CD4-positive, alpha-beta T cell treated with Interleukin-17A for 4 hours (primary cell): ENCODE data around the gene RPL38.

ENCODE experiments used
- DNase-seq: peaks from one replicate; pipeline ENCODE4 v3.0.0-alpha.2; 2020; ENCODE audit warnings: mixed read lengths

The RPL38 gene

DNA sequence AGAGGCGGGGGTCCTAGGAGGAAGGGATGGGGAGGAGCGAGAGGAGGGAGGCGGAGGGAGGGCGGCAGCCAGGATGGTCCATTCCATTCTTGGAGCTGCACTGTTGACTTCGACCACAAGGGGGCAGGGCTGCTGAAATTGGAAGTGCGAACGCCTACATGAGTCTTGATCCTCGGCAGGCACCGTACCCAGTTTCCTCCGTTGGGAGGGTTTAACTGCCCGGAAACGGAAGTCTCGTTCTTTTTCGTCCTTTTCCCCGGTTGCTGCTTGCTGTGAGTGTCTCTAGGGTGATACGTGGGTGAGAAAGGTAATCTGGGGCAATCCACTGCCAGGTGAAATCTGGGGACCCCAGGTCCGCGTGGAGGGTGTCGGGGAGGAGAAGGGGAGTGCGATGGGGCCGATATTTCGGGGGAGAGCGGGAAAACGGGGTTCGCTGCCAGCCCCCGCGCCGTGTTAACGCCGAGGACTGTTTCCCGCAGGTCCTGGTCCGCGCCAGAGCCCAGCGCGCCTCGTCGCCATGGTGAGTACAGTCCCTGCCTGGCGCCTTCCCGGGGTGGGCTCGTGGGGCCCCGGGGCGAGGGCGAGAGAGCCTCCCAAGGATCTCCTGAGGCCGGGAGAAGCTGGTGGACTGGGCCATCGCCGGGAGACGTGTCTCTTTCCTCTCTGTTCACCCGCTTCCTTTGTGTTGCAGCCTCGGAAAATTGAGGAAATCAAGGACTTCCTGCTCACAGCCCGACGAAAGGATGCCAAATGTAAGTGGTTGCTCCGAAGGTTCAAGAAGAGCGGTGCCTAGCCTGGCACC lies at the start of gene RPL38:
RPL38 (plus strand) TSS at position 240 of the 802 bp plus-strand sequence; CDS start at position 518, 278 bp downstream.
- DNase-seq: peak; percentile 96

DNA sequence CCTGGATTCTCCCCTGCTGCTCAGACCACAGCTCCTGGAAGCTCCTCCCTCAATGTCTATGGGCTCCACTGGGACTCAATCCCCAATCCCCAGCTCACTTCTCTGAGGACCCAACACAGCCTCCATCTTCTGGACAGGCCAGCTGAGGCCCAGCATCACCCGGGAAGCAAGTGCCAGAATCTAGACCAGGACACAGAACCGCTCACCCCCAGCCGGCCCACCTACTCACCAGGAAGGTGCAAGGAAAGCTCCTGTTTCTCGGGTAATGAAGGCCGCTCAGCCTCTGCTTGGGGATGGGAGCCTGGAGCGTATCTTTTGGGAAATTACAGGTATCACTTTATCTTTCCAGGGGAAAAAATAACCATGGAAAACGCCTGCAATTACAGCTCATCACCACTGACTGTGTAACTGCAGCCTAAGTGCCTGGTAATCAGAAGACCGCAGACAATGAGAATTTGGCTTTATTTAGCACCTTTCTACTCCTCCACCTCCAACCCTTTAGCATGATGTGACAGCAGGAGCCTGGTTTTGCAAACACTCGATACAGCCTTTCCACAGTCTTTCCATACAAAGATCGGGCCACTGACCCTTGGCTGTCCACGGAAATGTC lies 49.6 kb upstream of the RPL38 start:
- no peak for DNase-seq

DNA sequence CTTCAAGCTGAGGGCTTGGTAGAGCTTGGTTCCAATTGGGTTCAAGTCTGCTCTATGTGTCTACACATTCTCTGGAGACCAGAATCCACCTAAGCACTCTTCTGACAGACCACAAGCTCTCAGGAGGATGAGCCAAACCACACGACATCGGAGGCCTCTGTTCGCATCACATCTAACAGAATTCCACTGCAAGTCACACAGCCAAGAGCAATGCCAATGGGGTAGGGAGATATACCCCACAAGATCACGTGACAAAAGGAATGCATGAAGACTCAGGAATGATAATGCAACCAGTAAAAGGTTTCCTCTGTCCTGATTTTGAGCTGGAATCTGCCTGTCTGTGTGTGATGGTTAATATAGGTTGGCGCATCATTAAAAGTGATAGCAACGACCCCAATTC lies 46.6 kb upstream of the RPL38 start:
- DNase-seq: no peak

DNA sequence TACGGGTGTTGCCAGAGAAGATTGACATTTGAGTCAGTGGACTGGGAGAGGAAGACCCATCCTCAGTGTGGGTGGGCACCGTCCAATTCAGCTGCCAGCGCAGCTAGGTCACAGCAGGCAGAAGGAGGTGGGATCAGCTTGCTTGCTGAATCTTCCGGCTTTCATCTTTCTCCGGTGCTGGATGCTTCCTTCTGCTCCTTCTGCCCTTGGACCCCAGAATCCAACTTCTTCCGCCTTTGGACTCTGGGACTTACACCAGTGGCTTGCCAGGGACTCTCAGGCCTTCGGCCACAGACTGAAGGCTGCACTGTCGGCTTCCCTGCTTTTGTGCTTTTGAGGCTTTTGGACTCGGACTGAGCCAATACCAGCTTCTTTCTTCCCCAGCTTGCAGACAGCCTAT lies 46.1 kb upstream of the RPL38 start:
- DNase-seq: no peak

DNA sequence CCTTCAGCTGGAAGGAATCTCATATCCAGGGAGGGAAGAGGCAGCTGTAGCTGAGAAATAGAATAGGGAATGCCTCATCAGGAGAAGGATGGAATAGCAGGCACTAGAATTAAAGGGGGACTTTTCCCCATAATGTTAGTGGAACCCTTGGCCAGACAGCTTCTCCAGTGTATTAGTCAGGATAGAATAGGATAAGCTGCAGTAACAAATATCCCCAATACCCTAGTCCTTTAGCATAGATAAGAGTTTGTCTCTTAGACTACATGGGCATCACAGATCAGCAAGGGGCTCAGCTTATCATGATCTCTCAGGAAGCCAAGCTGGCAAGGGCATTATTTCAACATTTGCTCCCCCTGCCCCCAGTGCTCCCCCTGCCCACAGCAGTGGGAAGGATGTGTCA lies 44.7 kb upstream of the RPL38 start:
- no peak for DNase-seq

DNA sequence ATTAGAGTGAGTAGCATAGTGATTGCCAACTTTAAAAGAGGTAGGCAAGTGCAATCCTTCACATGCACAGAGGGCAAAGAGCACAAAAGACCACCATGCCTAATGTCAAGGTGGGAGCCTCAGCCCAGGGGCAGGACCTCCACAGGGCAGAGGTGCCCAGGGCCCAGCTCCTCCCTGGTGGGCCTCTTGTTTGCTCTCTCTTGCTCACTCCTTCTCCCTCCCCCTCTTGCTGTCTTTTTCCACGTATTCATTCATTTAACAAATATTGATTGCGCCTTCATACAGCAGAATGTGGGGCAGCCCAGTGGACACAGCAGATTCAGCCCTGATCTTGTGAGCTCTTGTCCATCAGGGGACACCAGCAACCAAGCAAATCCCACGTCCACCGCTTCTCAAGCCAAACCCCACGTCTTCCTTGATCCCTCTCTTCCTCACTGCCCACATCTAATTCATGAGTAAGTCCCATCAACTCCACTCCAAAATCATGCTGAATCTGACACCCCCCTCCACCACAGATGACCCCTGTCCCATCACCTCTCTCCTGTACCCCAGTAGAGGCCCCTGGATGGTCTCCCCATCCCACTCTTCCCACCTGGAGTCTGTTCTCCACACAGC lies 44.1 kb upstream of the RPL38 start:
- no peak for DNase-seq

DNA sequence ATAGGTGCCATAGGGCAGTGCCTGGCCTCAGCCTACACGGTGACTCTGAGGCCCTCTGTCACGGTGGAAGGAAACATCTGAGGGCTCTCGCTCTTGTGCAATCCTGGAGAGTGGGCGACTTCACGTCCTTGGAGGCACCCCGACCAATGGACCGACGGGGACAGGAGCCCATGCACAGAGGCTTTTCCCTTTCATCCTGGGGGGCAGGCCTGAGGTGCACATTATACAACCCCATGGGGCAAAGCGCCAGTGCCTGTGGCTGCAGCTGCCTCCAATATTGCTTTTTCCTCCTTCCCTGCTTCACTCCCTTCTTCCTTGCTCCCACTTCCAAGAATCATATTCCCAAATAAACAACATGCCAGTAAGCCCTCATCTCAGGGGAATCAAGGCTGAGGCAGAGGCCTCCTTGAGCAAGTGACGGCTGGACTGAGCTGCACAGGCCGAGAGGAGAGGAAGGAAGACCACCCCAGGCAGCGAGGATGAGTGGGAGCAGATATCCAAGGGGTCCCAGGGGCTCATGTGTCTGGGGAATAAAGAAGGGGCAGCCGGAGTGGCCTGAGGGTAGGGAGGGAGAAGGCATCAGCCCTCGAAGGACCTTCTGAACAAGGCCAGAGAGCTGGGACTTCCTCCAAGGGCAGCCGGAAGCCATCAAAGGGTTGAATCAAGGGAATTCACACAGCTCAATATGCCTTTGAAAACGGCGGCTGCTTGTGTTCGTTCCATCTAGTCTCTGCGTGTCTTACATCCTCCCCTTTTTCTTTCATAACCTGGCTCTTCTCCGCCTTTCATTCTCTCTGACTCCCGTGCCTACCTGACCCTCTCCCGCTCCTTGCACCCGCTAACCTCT lies 42.6 kb upstream of the RPL38 start:
- no peak for DNase-seq

DNA sequence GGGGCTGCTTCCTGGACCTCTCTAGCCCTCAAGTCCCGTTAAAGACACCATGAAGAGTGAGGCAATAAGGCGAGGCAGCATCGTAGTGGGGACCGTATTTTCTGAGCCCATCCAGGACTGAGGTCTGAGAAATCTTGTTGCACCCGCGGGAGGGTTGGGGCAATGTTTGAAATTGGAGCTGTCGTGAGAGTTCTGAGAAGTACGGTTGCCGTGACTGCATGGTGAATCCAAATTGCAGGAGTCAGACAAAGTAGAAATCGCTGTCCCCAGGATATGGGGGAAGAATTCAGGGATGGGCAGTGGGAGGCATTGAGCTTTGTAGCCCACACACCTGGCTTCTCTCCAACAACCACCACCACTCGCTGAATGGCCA lies 42.0 kb upstream of the RPL38 start:
- no peak for DNase-seq

DNA sequence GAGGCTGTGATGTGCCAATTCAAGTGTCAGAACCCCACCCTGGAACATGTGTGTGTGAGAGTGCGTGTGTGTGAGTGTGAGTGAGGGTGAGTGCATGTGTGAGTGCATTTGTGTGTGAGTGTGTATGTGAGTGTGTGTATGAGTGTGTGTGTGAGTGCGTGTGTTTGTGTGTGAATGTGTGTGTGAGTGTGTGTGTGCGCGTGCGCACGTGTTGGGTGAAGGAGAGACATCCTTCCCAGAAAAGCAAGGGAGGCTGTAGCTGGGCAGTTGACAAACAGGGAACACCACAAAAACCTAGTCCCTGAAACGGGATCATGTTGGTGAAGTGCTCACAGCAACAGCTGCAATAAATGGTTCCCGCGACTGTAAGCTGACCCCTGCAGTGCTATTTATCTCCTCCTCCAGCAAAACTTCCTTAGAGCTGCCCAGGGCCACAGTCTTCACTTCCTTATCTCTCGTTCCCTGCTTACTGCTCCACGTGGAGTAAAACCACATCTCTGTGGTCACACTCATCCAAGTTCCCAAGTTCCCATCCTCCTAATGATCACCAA lies 40.1 kb upstream of the RPL38 start:
- no peak for DNase-seq

DNA sequence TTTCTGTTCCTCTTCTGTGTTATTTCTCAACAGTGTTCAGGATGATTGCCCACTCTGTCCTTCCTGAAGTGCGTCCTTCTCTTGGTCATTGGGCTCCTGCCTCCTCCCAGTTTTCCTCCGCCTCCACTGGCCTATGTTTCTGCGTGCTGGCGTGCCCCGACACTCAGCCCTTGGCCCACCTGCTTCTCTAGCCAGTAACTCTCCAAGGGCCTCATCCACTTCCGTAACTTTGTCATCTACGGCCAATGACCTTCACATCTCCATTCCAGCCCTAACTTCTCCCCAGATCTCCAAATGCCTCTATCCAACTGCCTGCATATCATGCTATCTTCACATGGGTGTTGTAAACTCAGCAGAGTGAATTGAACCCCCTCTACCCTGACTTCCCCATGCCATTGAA lies 39.6 kb upstream of the RPL38 start:
- DNase-seq: no peak

DNA sequence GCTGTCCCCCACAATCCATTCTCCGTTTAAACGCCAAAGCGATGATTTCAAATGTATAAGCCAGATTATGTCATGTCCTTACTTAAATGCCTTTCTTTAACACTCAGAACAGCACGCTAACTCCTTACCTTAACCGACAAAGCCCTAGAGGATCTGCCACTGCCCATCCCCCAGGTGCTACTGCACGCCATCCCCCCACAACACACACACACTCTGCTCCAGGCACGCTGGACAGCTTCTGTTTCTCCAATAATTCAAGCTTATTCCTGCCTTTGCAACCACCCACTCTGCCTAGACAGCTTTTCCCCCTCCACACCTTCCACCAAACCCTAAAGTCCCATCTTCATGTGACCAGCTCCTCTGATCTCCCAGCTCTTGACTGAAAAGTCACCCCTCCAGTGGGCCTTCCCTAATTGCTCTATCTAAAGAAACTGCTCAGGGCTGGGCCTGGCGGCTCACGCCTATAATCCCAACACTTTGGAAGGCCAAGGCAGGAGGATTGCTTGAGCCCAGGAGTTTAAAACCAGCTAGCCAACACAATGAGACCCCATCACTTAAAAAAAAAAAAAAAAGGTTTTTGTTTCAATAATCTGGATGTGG lies 38.9 kb upstream of the RPL38 start:
- DNase-seq: no peak

DNA sequence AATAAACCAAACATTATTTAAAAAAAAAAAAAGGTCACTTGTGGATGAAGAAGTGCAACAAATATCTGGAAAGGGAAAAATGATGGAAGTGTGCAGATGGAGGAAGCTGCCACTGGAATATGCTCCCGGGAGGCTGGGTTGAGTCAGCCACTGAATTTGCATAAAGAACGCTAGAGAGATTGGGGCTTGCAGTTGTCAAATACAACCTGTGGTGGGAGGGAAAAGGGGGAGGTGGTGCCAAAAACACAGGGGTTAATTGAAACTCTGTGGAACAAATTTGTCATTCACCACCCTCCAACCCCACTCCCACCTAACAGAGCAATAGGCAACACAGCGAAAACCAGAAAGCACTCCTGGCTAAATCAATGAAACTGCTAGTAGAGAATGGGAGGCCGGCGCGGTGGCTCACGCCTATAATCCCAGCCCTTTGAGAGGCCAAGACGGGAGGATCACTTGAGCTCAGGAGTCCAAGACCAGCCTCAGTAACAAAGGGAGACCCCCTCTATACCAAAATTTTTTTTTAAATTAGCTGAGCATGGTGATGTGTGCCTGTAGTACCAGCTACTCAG lies 37.6 kb upstream of the RPL38 start:
- no peak for DNase-seq

DNA sequence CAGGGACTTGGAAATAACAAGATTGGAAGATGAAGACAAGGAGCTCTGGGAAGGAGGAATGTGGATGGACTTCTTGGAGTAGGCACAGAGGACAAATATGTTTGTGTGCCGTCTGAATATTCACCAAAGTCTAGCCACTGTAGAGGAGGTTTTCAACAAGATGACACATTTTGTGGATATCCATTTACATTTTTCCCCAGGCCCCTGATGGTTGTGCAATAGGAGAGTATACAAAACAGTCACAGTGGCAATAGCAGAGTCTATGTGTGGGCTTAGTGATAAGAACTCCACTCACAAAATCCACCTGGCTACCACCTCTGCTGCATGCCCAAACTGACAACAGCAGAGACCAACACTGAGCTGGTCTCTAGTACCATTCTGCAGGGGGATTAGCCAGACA lies 32.6 kb upstream of the RPL38 start:
- DNase-seq: no peak

DNA sequence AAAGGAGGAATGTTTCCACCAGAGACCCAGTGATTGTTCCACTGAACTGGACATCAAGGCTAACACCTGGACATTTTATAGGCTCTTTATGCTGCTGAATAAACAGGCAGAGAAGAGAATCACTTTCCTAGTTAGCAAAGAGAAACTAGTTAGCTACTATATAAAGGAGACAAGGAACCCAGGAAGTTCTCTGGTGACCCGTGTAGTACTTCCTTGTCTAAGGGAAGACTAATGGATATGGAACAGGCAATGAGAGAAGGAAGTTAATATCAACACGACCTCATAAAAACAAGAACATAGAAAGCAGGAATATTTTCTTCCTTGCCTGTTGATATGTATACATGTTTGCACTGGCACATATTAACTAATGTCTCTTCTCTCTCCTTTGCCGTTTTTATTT lies 30.8 kb upstream of the RPL38 start:
- DNase-seq: no peak

DNA sequence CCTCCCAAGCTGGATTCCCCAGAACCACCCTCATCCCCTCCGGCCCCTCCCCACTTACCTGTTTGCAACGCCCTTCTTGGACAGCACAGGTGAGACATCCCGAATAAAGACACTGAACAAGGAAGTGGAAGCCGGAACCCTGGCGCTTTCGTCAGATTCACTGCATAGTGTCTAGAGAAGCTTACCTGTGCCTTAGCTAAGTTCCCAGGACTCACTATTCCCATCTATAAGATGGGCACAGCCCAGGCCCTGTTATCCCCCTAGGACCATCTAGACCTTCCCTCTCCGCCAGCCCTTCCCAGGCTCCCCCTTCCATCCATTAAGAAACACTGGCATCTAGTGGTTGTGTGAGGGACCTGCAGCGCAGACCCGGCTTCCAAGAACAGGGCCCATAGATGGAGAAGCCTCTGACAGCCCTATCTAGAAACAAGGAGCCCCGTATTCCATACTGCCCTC lies 26.9 kb upstream of the RPL38 start:
- peak; percentile 35 for DNase-seq

DNA sequence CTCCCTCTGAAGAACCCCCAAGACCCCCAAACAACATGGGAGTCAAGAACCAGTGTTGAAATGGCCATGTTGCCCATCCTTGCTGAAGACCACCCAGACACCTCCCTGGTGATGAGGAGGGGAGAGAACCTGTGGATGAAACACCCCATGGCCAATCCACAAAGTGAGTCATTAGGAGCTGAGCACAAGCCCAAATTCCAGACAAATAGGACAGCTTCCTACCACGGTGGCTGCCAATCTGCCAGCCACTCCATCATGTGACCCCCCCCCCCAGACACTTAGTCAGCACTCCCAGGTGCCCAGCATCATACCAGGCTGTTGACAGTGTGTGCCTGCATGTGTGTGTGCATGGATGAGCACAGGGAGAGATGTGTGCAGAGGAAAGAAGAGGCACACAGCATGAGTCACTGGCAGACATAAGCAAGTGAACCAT lies 26.4 kb upstream of the RPL38 start:
- no peak for DNase-seq

DNA sequence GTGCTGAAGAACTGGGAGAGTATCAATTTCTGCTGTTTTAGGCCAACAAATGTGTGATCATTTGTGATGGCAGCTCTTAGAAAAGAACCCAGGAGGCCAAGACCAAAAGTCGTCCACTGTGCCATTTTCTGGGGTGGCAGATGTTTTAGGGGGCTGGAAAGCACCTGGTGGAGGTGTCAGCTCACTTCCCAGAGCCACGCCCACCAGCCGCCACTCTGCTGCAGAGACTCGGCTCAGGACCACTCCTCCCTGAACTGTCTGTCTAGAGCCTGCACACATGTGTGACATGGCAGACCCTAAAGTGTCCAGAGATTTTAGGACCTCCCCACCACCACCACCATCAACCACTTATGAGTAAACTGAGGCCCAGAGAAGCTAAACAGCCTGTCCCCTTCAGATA lies 23.9 kb upstream of the RPL38 start:
- DNase-seq: no peak

DNA sequence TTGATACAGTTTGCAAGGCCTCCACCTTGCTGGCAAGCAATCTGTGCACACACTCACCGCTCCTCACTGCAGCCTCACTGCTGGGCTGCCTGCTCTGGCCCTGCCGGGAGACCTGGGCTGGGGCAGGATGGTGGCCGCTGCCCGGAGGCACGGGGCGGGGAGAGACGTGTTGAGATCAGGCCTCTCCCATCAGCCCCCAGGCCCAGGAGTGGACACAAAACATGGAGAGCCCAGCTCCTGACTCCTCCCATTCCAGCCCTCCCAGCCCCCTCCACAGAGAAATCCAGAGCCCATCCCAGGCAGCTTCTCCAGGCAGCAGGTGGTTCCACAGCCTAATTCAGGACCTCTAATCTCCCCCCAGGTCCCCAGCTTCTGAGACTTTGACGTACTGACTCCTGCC lies 23.1 kb upstream of the RPL38 start:
- DNase-seq: no peak

DNA sequence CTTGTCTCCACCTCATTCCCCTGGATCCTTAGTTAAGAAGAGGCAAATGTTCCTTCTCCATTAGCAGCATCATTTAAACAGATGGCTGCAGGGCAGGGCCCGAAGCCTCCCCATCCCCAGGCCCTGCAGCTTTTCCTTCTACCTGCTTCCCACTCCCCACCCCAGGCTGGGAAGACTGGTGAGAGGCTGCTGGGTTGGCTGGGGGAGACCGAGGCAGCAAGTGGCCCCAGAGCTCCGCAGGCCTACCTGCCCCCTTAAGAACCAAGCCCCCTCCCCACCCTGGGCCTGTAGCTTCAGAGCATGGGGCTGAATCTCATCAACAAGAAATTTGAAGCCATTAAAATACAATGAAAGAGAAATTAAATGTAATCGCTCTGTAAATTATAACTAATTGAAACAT lies 22.1 kb upstream of the RPL38 start:
- no peak for DNase-seq

DNA sequence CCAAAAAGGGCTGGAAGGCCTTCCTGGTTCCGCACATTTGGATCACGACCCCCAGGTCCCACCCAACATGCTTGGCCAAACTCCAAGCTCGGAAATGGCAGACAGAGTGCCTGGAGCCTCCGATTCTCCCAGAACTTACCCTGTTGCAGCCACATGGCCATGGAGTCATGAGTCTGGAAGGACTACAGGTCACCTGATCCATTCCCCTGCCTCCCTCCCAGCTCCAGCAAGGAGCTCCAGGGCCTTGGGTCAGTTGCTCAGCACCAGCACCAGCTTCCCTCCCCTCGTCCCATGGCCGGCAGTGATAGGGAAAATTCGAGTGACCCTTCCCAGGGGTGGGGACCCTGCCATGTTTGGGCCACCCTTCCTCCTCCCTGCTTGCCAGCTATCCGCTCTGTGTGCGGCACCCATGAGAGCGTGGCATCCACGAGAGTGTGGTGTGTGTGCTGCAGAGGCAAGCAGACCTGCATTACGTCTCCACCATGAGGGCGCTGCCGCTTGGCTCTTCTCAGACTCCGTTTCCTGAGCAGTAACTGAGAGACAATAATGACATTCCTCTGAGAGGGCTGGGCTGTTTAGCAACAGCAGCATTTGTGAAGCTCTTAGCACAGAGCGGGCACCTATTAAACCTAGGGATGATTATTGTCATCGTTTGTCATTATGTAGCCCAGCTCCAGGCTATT lies 21.3 kb upstream of the RPL38 start:
- no peak for DNase-seq

DNA sequence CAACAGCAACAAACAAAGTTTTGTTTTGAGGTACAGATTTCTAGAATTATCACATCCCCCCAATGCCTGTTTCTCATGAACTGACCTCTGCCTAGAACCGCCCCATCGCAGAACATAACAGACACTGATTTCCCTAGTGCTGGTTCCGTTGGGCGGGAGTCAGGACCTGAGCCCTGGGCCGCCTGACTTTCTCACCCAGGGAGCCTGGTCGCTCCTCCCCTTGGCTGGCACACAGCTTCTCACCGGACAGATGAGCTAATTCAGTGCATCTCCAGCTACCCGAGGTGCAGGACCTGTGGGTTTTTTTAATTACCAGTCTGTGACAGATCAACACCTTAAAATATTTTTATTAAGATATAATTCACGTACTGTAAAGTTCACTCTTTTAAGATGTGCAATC lies 20.1 kb upstream of the RPL38 start:
- no peak for DNase-seq
